K562 (cell line): ENCODE measurements around the gene PAN2. TPM values are rescaled to one million over a fixed set of nuclear protein-coding genes. Genes with fewer than 3 reads are reported as not detected.

Experiments used
- ATF7 ChIP-seq: fragments of 450-650 bp; IDR thresholded peaks from 2 replicates; pipeline ENCODE4 v1.7.1; 2014; ENCODE audit warnings: mild to moderate bottlenecking, moderate library complexity
- BCL6 ChIP-seq: fragments of 250-450 bp; sonication (Bioruptor Pico); IDR thresholded peaks from 2 replicates; pipeline ENCODE4 v1.4.0; 2020
- CEBPG ChIP-seq, 3 experiments: fragments of 200-800 bp in 1 of 3; sonication (Bioruptor generic) in 1 of 3; sonication (generic) in 1 of 3; formaldehyde crosslinking in 1 of 3; IDR thresholded peaks in 2 of 3; conservative IDR thresholded peaks in 1 of 3; 2 replicates each; pipeline versions ENCODE4 v1.6.1 to v1.8.0; 2016 to 2022; ENCODE audit warnings: missing compliant biosample characterization in 2 of 3, missing genetic modification characterization in 2 of 3, mild to moderate bottlenecking in 1 of 3, missing genetic modification reagents in 1 of 3
- CREB3L1 ChIP-seq: fragments of 450-650 bp; IDR thresholded peaks from 2 replicates; pipeline ENCODE4 v1.6.1; 2014; ENCODE audit warnings: low read depth, mild to moderate bottlenecking, moderate library complexity, borderline replicate concordance
- DMBX1 ChIP-seq: fragments of 250-450 bp; sonication (Bioruptor Pico); IDR thresholded peaks from 2 replicates; pipeline ENCODE4 v1.8.0; 2022; ENCODE audit warnings: inconsistent platforms, mild to moderate bottlenecking, moderate library complexity, borderline replicate concordance
- E2F4 ChIP-seq: sonication (generic); formaldehyde crosslinking; IDR thresholded peaks from 2 replicates; pipeline ENCODE4 v1.8.0; 2022; ENCODE audit warnings: mild to moderate bottlenecking, low read depth, missing genetic modification reagents
- EP400 ChIP-seq: fragments of 450-650 bp; IDR thresholded peaks from 2 replicates; pipeline ENCODE4 v1.6.1; 2017; ENCODE audit warnings: antibody characterized with exemption, mild to moderate bottlenecking, moderate library complexity
- HMG20B ChIP-seq: fragments of 250-450 bp; sonication (Bioruptor Pico); IDR thresholded peaks from 2 replicates; pipeline ENCODE4 v1.5.0; 2021; ENCODE audit warnings: mild to moderate bottlenecking
- ILF3 ChIP-seq: fragments of 450-650 bp; IDR thresholded peaks from 2 replicates; pipeline ENCODE4 v1.6.1; 2018; ENCODE audit warnings: antibody characterized with exemption, mild to moderate bottlenecking, moderate library complexity, borderline replicate concordance
- JUND ChIP-seq, 2 experiments: IDR thresholded peaks; 2 replicates in 1 of 2; 3 replicates in 1 of 2; pipeline ENCODE4 v1.6.1; 2011; ENCODE audit warnings: borderline replicate concordance in 2 of 2, low read depth in 2 of 2, low read length in 2 of 2, improper control_type of control experiment in 1 of 2, missing biosample characterization in 1 of 2, missing genetic modification characterization in 1 of 2, missing genetic modification reagents in 1 of 2
- KDM5B ChIP-seq: fragments of 200-600 bp; sonication (generic); IDR thresholded peaks from 2 replicates; pipeline ENCODE4 v1.6.1; 2012; ENCODE audit warnings: low read depth, mild to moderate bottlenecking, moderate library complexity, low read length, control low read depth, inconsistent platforms; ENCODE audit not compliant: insufficient replicate concordance
- MCM5 ChIP-seq: fragments of 450-650 bp; IDR thresholded peaks from 2 replicates; pipeline ENCODE4 v1.6.1; 2016; ENCODE audit warnings: low read depth
- MYBL2 ChIP-seq, 2 experiments: fragments of 450-650 bp in 1 of 2; sonication (generic) in 1 of 2; formaldehyde crosslinking in 1 of 2; IDR thresholded peaks; 2 replicates each; pipeline versions ENCODE4 v1.6.1 to v1.8.1; 2017 to 2022; ENCODE audit warnings: borderline replicate concordance in 1 of 2, inconsistent platforms in 1 of 2, low read depth in 1 of 2, mild to moderate bottlenecking in 1 of 2, missing genetic modification reagents in 1 of 2, moderate library complexity in 1 of 2
- MYC ChIP-seq, 2 experiments: fragments of 250-450 bp in 1 of 2; sonication (Bioruptor Pico) in 1 of 2; IDR thresholded peaks; 2 replicates each; pipeline versions ENCODE4 v1.5.1 to v1.6.1; 2012 to 2021; ENCODE audit warnings: low read depth in 2 of 2, borderline replicate concordance in 1 of 2, improper control_type of control experiment in 1 of 2, low read length in 1 of 2, mild to moderate bottlenecking in 1 of 2, moderate library complexity in 1 of 2
- SMAD4 ChIP-seq: fragments of 250-450 bp; sonication (Bioruptor Pico); conservative IDR thresholded peaks from 2 replicates; pipeline ENCODE4 v1.8.0; 2021; ENCODE audit warnings: inconsistent platforms, mild to moderate bottlenecking, moderate library complexity
- THAP12 ChIP-seq: fragments of 250-450 bp; sonication (Bioruptor Pico); IDR thresholded peaks from 2 replicates; pipeline ENCODE4 v1.9.0; 2021; ENCODE audit warnings: mild to moderate bottlenecking, inconsistent platforms
- ZBTB9 ChIP-seq: fragments of 450-650 bp; formaldehyde crosslinking; IDR thresholded peaks from 2 replicates; pipeline ENCODE4 v1.4.0; 2020; ENCODE audit warnings: mild to moderate bottlenecking, moderate library complexity
- ZKSCAN3 ChIP-seq: fragments of 250-450 bp; sonication (Bioruptor Pico); IDR thresholded peaks from 2 replicates; pipeline ENCODE4 v1.4.0; 2020
- ZNF175 ChIP-seq: fragments of 200-800 bp; sonication (Bioruptor generic); IDR thresholded peaks from 2 replicates; pipeline ENCODE4 v1.6.1; 2016; ENCODE audit warnings: low read depth, mild to moderate bottlenecking, missing genetic modification characterization, missing compliant biosample characterization
- polyA plus RNA-seq, 8 experiments: library from polyadenylated mRNA; depleted of rRNA in 4 of 8; stranded (reverse) in 5 of 8; unstranded in 3 of 8; fragments of >200 nt; fragmentation: Nextera tagmentation in 2 of 8; fragmentation: Illumina TruSeq in 1 of 8; extraction: Ambion mirVana in 2 of 8; extraction: Trizol in 1 of 8; gene quantifications; 2 replicates each; pipeline versions ENCODE4 v1.2.1 to v1.2.3, GENCODE V29; 2011 to 2014; ENCODE audit warnings: inconsistent platforms in 1 of 8, missing spikeins in 1 of 8
- total RNA-seq, 7 experiments: library from RNA; depleted of rRNA in 6 of 7; stranded (reverse); fragments of >200 nt in 6 of 7; fragmentation: Illumina TruSeq in 2 of 7; extraction: Trizol in 2 of 7; gene quantifications; 2 replicates each; pipeline versions ENCODE4 v1.2.1 to v1.2.3, GENCODE V29; 2011 to 2021; ENCODE audit warnings: low replicate concordance in 1 of 7

PAN2 gene
- total and polyA plus RNA-seq, 9 of the 15 experiments (the other 6 are each of a cell fraction or from before 2014, with no cell fraction given) = 15.0 to 66.1 (median 25.9) TPM

GRCh38 chr12:56337753-56338251, 4.0 kb upstream of the PAN2 start (continued):
- TF ChIP-seq THAP12 (no peak), DMBX1 (CRISPR knock-in tag) (peak; percentile 94), E2F4 (CRISPR knock-in tag) (no peak), HMG20B (CRISPR knock-in tag) (0 out of 2 replicates have a peak, but pooled peaks have one; percentile 27), MYC (IDR thresholded peaks at IDR 0.05; ENCODE audit: low read depth, low read length) (peak; percentile 74; the same call in 1 of the 2 replicates), MYC (CRISPR knock-in tag; IDR thresholded peaks at IDR 0.05; ENCODE audit: borderline replicate concordance, low read depth) (no peak), ATF7 (peak; percentile 92), ZKSCAN3 (CRISPR knock-in tag) (no peak), JUND (IDR thresholded peaks at IDR 0.05; ENCODE audit: borderline replicate concordance, low read depth, low read length) (peak; percentile 74), JUND (tag; IDR thresholded peaks at IDR 0.05; ENCODE audit: borderline replicate concordance, low read depth, low read length) (peak; percentile 44; the same call in 2 of the 3 replicates), SMAD4 (CRISPR knock-in tag) (peak; percentile 89), ILF3 (no peak), ZNF175 (peak; percentile 97), BCL6 (CRISPR knock-in tag) (peak; percentile 16), KDM5B (no peak), CREB3L1 (no peak), EP400 (peak; percentile 37), MYBL2 (IDR thresholded peaks at IDR 0.05; ENCODE audit: low read depth) (no peak), MYBL2 (CRISPR knock-in tag; IDR thresholded peaks at IDR 0.05; ENCODE audit: borderline replicate concordance) (no peak), MCM5 (no peak), CEBPG (CRISPR knock-in tag; IDR thresholded peaks at IDR 0.05) (peak; percentile 98), CEBPG (tag; conservative IDR thresholded peaks at IDR 0.05 in 1 of 2, IDR thresholded peaks at IDR 0.05 in 1 of 2) (peak; percentile 95 to 99), ZBTB9 (CRISPR knock-in tag) (peak; percentile 72)
